Spleen (tissue), 7 donors: ENCODE results near the gene ABCA4.

Experiments
- CTCF ChIP-seq, 11 experiments: fragments of 200-600 bp in 7 of 11; fragments of 450-650 bp in 4 of 11; sonication (generic) in 4 of 11; IDR thresholded peaks in 8 of 11; conservative IDR thresholded peaks in 3 of 11; 1 replicate in 7 of 11; 2 replicates in 4 of 11; pipeline versions ENCODE4 v1.4.0 to v1.8.0; 2016 to 2021; ENCODE audit warnings: antibody characterized with exemption in 11 of 11, inconsistent platforms in 4 of 11, mild to moderate bottlenecking in 1 of 11
- POLR2AphosphoS5 ChIP-seq, 3 donors: sonication (generic); formaldehyde crosslinking; IDR thresholded peaks; one replicate each; pipeline ENCODE4 v1.5.1; 2017; ENCODE audit warnings: antibody characterized with exemption in 3 of 3
- donor health status: DM: no; HTN: no; CAD: no; lungs with moderate emphysema.
- donor health status: DM: no; HTN: no; CAD: no.
- donor health status: DM: no; HTN: no; CAD: no.

DNA sequence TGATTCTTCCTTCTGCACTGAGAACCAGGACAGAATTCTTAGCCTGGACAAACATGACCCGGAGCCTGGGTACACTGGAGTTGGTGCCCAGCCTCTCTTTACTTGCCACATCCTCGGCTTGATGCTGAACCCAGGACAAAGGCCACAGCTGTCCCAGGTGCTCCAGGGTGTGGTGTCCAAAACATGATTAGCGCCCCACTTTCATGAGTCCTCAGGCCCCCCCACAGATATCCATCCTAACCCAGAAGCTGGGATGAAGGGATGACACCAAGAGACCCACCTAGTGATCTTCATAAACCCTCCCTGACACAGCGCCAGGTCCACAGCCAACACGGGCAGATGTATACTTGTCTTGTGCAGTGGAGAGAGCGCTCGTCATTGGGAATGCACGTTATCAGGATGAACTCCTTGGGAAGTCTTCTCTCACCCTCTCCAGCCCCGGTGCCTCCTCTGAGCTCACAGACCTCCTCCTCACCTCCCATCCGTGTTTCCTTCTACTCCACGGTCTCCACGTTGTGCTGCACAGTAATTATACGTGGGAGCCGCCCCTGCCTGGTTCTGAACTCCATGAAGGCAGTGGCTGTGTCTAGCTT is 3.6 kb downstream of the ABCA4 start:
- no peak for TF ChIP-seq CTCF (IDR thresholded peaks at IDR 0.05 in 8 of 11, conservative IDR thresholded peaks at IDR 0.05 in 3 of 11)
- TF ChIP-seq POLR2AphosphoS5 (IDR thresholded peaks at IDR 0.05): no peak
